OCI-LY1 (cell line): Measurements from ENCODE around the gene CCL16.
"Not testable (repeated sequence)": the region's sequence is repeated elsewhere in the genome, so short reads cannot be mapped to it uniquely, and the experiment has no call there.

ENCODE experiments used
- H2AFZ ChIP-seq: fragments of 200-600 bp; sonication (generic), shearing (Covaris generic); 2 replicates; pipeline ENCODE4 v1.6.0; 2014; ENCODE audit warnings: antibody characterized with exemption, mild to moderate bottlenecking, low read length
- H3F3A ChIP-seq: fragments of 200-600 bp; sonication (generic), shearing (Covaris generic); 2 replicates; pipeline ENCODE4 v1.6.0; 2014; ENCODE audit warnings: mild to moderate bottlenecking, antibody characterized with exemption, low read length, moderate library complexity; ENCODE audit not compliant: insufficient read depth
- H3K27ac ChIP-seq: fragments of 200-600 bp; sonication (generic); 2 replicates; pipeline ENCODE4 v1.5.1; 2014; ENCODE audit warnings: low read length, mixed run types, mild to moderate bottlenecking, low read depth; ENCODE audit not compliant: poor library complexity, severe bottlenecking
- H3K27me3 ChIP-seq: fragments of 200-600 bp; sonication (generic); 2 replicates; pipeline ENCODE4 v1.6.0; 2014; ENCODE audit warnings: antibody characterized with exemption, mild to moderate bottlenecking, low read length, moderate library complexity; ENCODE audit not compliant: insufficient read depth
- H3K36me3 ChIP-seq: fragments of 200-600 bp; sonication (generic); 2 replicates; pipeline ENCODE4 v1.6.1; 2014; ENCODE audit warnings: mild to moderate bottlenecking, antibody characterized with exemption, low read length, moderate library complexity, mixed read lengths; ENCODE audit not compliant: insufficient read depth
- H3K4me1 ChIP-seq: fragments of 200-600 bp; sonication (generic); 2 replicates; pipeline ENCODE4 v1.5.1; 2014; ENCODE audit warnings: mild to moderate bottlenecking, low read length, moderate library complexity; ENCODE audit not compliant: insufficient read depth, severe bottlenecking
- H3K4me2 ChIP-seq: fragments of 200-600 bp; sonication (generic), shearing (Covaris generic); 2 replicates; pipeline ENCODE4 v1.6.1; 2014; ENCODE audit warnings: low read length
- H3K4me3 ChIP-seq: fragments of 200-600 bp; sonication (generic); 2 replicates; pipeline ENCODE4 v1.5.1; 2014; ENCODE audit warnings: low read length, low read depth, mild to moderate bottlenecking, mixed read lengths; ENCODE audit not compliant: poor library complexity, severe bottlenecking
- H3K79me2 ChIP-seq: fragments of 200-600 bp; shearing (Covaris generic); 2 replicates; pipeline ENCODE4 v1.6.1; 2016; ENCODE audit warnings: mixed run types, low read length, mixed read lengths; ENCODE audit not compliant: insufficient read depth
- H3K9ac ChIP-seq: fragments of 200-600 bp; sonication (generic), shearing (Covaris generic); 2 replicates; pipeline ENCODE4 v1.6.1; 2014; ENCODE audit warnings: mild to moderate bottlenecking, low read length, mixed read lengths
- H3K9me2 ChIP-seq: fragments of 200-600 bp; sonication (generic), shearing (Covaris generic); 2 replicates; pipeline ENCODE4 v1.6.1; 2014; ENCODE audit warnings: low read depth, mild to moderate bottlenecking, low read length, mixed read lengths
- H3K9me3 ChIP-seq: fragments of 200-600 bp; shearing (Covaris generic); 2 replicates; pipeline ENCODE4 v1.6.1; 2014; ENCODE audit warnings: low read length, mixed read lengths
- H4K20me1 ChIP-seq: fragments of 200-600 bp; sonication (generic), shearing (Covaris generic); 2 replicates; pipeline ENCODE4 v1.6.0; 2016; ENCODE audit warnings: mild to moderate bottlenecking, low read length; ENCODE audit not compliant: insufficient read depth
- CTCF ChIP-seq: fragments of 200-600 bp; sonication (generic), shearing (Covaris generic); IDR thresholded peaks from 2 replicates; pipeline ENCODE4 v1.5.1; 2017; ENCODE audit warnings: mild to moderate bottlenecking, antibody characterized with exemption, low read length, moderate library complexity, mixed read lengths
- EZH2 ChIP-seq: fragments of 200-600 bp; sonication (generic), shearing (Covaris generic); IDR thresholded peaks from 2 replicates; pipeline ENCODE4 v1.8.0; 2017; ENCODE audit warnings: borderline replicate concordance, mixed run types, mild to moderate bottlenecking, antibody characterized with exemption, low read length, moderate library complexity, mixed read lengths

CCL16 gene

GRCh38 chr17:35998756-35999155 lies 17.5 kb upstream of the CCL16 start:
- Histone ChIP-seq H3K27ac (no peak overlapping the region), H3K27me3 (no peaks in the 10 kb centered on the region), H3K9ac (no peak overlapping the region), H3K36me3 (no peaks in the 10 kb centered on the region), H3K9me2 (no peaks in the 10 kb centered on the region), H2AFZ (no peak overlapping the region), H3K79me2 (no peaks in the 10 kb centered on the region), H3K4me2 (no peak overlapping the region), H3K9me3 (0 out of 2 replicates have a peak, but pooled peaks cover 3% of the 10 kb centered on the region), H3K4me1 (no peaks in the 10 kb centered on the region), H3F3A (no peaks in the 10 kb centered on the region), H4K20me1 (no peaks in the 10 kb centered on the region), H3K4me3 (no peak overlapping the region)
- TF ChIP-seq CTCF, result no peak

- Histone ChIP-seq H3K79me2 (no peaks in the 10 kb centered on the region), H3K4me1 (no peaks in the 10 kb centered on the region), H3K9ac (no peak overlapping the region), H2AFZ (no peak overlapping the region), H3K4me3 (no peak overlapping the region), H3K9me3 (0 out of 2 replicates have a peak, but pooled peaks cover 3% of the 10 kb centered on the region), H3K4me2 (no peak overlapping the region), H3K36me3 (no peaks in the 10 kb centered on the region), H3K9me2 (no peaks in the 10 kb centered on the region), H3F3A (no peaks in the 10 kb centered on the region), H4K20me1 (no peaks in the 10 kb centered on the region), H3K27me3 (no peaks in the 10 kb centered on the region), H3K27ac (no peak overlapping the region)
- TF ChIP-seq EZH2 (no peak), CTCF (no peak)
Measured at GRCh38 chr17:35998018-35998545, 16.8 kb upstream of the CCL16 start.

- not testable (repeated sequence) for H3K4me3 ChIP-seq, H3K27ac ChIP-seq, H3K79me2 ChIP-seq, H3F3A ChIP-seq, H4K20me1 ChIP-seq, H3K4me2 ChIP-seq, H2AFZ ChIP-seq, H3K36me3 ChIP-seq, H3K9me3 ChIP-seq, H3K27me3 ChIP-seq, H3K9me2 ChIP-seq, H3K4me1 ChIP-seq, H3K9ac ChIP-seq
Measured at GRCh38 chr17:35995346-35995745, 14.0 kb upstream of the CCL16 start.

- Histone ChIP-seq H2AFZ (no peak overlapping the region), H3K79me2 (no peaks in the 10 kb centered on the region), H3K27ac (no peak overlapping the region), H3K9me3 (0 out of 2 replicates have a peak, but pooled peaks cover 3% of the 10 kb centered on the region), H3K4me2 (no peak overlapping the region), H3F3A (no peaks in the 10 kb centered on the region), H3K9ac (no peak overlapping the region), H3K4me1 (no peaks in the 10 kb centered on the region), H3K27me3 (no peaks in the 10 kb centered on the region), H4K20me1 (no peaks in the 10 kb centered on the region), H3K9me2 (no peaks in the 10 kb centered on the region), H3K36me3 (no peaks in the 10 kb centered on the region), H3K4me3 (no peak overlapping the region)
- no peak for TF ChIP-seq CTCF
- TF ChIP-seq EZH2, result no peak
Measured at GRCh38 chr17:35991075-35991474, 9.8 kb upstream of the CCL16 start.
